ENCODE data around the gene TBC1D3B.
A peak's percentile ranks its signal among the peaks of the same experiment; 100 is the strongest.
"Not testable (repeated sequence)": the region's sequence is repeated elsewhere in the genome, so short reads cannot be mapped to it uniquely, and the experiment has no call there.

TBC1D3B gene

DNA sequence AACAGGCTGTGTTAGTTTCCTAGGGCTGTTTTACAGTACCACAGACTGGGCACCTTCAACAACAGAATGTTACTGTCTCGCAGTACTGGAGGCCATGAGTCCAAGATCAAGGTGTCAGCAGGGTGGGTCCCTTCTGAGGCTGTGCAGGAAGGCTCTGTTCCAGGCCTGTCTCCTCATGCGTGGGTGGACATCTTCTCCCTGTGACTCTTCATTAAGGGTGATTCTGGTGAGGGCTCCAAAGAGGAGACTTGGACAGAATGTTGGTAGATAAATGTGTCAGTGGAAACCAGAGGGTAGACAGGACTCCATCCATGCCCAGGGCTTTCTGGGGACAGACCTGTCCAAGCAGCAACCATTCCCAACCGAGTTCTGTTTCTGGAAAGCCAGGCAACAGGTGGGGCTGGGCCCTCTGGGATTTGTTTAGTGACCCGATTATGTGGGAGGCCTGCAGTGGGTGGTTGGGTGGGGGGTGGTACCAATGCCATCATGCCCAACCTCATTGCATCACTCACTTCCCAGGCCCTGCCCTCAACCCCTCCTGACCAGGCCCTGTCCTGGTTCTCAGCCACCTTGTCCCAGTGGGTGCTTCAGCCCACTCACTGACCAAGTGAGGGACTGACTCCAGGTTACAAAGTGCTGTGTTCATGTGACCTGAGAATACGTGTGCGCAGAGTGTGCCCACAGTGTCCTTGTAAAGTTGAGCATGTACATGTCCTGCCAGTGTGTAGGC, 5.2 kb upstream of the TBC1D3B start:
- DNase-seq (ENCODE audit: low spot score) = not testable (repeated sequence)

DNA sequence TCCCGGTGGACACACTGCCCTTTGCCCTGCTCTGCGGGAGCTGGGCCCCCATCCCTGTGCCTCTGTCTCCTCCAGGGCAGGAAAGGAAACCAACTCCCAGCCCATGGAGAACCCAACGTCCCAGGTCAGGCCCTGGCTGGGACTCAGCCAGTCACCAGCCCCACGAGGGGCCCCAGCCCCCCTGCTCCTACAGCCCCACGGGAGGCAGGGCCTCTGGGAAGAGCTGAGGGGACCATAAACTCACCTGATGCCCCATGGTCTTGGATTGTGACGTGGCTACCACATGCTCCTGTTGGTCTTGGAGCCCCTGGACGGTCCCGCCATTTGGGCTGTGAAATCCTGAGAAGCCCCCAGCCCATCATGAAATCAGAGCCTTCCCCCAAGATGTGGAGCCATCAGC, 7.6 kb downstream of the TBC1D3B start:
- DNase-seq (ENCODE audit: low spot score) = not testable (repeated sequence)

DNA sequence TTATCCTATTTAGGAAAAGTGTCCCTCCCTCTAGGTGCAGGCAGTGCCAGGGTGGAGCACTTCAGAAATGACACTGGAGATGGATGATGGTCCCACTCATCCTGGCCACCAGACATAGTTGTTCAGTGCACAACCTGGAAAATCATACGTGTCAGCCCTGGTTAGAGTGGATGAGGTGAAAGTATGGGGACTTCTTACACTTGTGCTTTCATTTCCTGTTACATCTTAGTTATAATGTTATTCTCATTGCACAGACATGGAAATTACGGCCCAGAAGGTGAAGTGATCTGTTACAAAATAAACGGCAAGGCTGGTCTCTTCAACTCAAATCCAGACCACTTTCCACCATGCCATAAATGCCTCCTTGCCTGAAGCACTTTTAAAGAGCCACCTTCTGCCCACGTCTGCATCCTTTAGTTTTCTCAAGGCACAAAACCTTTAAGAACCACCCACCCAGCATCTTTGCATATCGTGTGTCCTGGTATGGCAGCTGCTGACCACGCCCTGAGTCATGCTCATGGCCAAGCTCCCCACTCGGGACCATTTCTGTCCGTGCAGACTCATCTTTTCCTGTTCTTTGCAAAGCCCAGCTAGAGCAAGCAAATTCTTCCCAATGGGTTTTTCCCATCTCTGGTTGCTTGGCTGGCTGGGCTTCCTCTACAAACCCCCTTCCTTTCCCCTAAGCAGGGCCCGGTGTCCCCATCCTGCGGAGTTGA, 22.4 kb downstream of the TBC1D3B start:
- no peak for DNase-seq (ENCODE audit: low spot score)

DNA sequence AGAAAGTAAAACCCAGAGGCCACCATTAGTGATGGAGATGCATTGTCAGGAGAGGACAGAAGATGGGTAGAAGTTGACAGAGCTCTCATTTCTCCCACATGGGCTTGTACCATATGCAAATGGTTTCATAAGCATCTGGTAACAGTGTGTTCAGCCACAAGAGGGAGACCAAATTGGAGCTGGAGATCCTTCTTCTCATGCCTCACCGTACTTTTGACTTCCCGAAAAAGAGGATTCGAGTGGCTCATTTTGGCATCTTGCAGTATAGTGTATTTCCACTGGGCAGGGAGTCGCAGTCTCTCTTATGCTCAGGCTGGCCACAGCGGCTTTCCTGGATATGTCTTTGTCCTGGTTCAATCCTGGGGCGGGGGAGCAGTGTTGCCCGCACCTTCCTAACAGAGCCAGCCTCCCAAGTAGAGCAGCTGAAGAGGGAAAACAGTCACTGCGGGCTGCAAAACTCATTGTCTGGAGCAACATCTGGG, 23.8 kb downstream of the TBC1D3B start:
- DNase-seq (ENCODE audit: low spot score) = no peak

DNA sequence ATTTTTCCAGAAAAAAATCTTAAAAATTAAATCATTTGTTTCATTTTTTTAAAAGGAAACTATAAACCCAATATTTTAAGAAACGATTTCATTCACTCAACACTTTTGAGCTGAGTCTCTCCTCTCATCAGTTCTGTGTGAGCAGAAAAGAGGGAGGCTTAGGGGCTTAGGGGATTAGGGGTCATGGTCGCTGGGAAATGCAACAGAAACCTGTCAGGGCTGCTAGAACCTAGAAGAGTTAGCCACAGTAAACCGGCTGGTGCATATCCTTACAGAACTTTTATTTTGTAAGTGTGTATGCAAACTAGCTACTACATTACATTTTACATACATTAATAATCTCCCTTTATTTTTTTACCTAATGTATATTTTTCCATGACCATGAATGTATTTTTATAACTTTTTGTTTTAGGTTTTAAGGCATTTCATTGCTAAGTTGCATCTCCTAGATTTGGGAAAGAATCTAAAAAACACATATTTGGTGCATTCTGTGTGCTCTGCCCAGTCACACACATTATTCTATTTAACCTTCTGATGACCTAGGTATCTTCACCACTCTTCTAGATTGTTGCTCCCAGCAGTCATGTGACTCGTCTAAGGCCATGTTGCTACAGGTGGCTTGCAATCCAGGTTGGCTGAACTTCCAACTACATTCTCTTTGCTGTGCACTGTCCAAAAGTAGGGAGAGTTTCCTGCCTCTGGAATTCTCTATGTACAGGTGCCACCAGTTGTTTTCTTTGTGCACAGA, 24.4 kb downstream of the TBC1D3B start:
- no peak for DNase-seq (ENCODE audit: low spot score)

DNA sequence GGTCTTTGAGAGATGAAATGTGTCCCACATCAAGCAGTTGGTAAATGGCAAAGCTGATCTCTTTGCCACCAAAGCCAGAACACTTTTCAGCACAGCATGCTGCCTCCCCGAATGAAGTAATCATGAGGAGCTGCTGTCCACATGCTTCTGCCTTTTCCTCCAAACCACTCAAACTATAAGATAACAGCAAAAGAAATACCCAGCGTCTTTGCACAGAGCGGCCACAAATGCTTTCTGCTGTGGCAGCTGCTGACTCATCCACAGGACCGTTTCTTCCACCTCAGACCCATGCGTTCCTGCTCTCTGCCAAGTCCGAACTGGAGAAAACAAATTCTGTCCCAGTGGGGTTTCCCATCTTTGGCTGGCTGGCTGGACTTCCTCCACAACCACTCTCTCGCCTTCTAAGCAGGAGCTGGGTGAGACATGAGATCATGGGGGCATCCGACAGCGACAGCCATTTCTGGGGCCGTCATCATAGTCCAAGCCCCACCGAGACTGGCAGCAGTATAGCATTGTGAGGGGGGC, 27.1 kb downstream of the TBC1D3B start:
- no peak for DNase-seq (ENCODE audit: low spot score)

DNA sequence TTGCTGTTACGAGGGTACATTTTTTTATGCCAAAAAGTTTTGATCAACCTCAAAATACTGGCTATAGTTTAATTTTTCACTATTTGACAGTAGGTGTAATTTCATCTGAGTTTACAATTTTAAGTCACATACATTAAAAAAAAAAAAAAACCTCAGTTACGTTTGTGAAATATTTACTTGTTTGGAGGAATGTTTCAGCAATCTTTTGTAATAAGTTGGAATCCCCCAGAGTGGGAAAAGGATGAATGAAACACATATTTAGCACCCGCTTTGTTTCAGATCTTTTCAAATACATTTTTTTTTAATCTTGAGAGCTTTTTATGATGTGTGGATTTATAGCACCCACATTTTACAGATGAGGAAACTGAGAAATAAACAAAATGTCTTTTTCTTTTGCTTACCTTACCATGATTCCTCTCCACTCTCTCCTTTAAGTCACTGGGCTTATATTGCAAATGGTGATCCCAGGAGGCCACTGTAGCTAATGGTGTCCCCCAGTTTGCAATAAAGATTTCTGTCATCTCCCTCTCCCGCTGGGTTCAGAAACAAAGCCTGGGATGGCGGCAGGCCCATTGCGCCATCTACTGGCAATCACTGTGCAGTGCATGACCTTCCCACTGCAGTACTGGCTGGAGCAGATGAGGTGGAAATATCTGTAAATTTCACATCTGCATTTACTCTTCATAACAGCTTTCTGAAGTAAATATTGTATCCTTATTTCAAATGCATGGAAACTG, 27.7 kb downstream of the TBC1D3B start:
- peak; percentile 54 for DNase-seq (ENCODE audit: low spot score)

DNA sequence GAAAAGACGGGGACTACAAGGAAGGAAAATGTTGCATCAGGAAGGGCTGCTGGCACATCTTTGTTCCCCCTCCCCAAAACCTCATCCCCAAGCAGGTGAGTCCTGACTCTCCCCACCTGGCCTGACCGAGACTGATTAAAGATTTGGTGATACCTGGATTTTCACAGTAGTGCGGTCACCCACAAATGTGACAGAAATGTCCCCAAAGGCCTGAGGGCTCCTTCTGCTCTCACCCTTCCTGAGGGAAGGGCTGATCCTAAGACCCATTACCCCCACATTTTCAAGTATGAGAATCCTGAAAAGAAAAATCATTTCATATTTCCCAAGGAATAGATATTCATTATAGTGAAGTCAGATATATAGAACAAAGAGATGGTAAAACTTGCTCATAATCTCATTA, 28.8 kb downstream of the TBC1D3B start:
- no peak for DNase-seq (ENCODE audit: low spot score)

DNA sequence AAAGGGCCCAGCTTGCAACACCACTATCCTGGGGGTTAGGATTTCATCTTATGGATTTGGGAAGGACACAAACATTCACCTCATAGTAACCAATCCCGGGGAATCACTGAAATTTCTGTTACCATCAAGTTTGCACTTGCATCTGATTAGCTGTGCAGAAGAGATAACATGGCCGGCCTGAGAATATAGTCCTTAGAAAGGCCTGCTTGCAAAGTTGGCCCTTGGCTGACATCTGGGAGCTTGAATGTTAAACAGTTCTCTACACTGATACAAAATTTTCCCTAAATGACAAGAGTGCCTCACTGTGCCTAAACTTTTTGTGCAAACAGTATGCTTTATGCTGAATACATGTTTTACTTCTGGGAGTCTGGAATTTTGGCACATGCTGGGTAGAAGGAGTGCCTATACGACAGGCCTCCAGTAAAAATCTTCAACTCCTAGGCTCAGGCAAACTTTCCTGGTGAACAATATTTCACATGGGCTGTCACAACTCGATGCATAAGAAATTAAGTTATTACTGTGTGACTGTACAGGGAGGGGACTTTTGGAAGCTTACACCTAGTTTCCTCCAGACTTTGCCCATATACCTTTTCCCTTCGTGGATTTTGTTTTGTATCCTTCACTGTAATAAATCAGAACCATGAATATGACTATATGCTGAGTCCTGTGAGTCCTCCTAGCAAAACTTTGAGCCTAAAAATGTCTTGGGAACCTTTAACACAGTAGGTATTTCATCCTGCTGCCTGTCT, 31.3 kb downstream of the TBC1D3B start:
- no peak for DNase-seq (ENCODE audit: low spot score)

DNA sequence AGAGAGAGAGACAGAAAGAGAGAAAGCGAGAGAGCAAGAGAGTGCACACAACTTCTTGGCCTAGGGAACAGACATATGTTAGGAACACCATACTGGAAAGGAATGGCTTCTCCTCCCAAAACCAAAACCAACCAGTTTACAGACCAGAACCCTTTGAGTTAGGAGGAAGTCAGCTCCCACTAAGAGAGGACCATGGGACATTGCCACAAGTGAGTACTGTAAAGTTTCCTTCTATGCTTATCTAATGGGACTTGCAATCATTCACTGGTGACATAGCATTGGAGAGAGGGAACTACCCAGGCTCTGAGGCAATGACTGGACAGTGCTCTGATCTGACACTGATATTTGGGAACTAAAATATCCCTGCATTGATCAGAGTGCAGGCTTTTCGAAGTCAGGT, 32.4 kb downstream of the TBC1D3B start:
- DNase-seq (ENCODE audit: low spot score) = no peak

DNA sequence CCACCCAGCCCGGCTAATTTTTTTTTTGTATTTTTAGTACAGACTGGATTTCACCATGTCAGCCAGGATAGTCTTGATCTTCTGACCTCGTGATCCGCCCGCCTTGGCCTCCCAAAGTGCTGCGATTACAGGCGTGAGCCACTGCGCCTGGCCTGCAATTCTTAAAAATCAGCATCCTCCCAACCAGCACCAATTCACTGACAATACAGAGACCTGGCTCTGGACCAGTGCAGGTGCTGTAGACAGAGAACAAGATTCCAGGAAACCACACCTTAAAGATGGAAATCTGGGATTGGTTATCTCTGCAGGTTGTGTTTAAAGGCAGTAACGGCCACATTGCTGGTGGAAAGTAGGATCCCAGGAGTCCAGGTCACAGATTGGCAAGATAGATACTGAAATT, 33.6 kb downstream of the TBC1D3B start:
- no peak for DNase-seq (ENCODE audit: low spot score)

DNA sequence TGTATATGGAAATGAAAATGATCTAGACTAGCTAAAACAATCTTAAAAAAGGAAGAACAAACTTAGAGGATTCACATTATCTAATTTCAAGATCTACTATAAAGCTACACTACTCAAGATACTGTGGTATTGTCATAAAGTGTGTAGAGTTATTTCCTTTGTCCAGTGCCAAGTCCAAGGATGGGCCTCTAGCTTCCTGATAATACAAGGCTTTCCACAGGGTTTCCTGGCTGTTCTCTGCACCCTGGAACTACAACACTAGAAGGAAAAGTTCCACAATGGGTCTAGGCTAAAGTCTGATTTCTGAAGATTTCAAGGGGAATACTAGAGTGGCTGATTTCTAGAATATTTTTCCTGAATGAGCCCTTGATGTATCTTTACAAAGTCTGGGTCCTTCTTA, 34.2 kb downstream of the TBC1D3B start:
- DNase-seq (ENCODE audit: low spot score) = no peak

DNA sequence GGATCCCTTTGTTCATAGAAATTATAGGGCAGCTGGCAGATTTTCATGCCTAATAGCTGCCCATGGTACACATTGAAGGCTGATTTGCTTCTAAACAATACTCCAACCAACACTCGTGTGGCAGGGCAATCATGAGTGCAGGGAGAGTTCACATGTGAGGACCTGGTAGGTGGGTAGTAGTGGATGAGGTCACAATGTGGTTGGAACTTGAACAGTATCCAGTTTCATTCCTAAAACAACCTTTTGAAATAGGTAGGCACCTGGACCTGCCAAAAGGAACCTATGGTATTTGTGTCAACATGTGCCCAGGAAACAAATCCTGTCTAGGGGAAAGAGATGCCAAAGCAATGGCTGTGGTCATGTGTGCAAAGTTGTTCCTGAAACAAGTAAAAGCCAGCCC, 40.0 kb downstream of the TBC1D3B start:
- DNase-seq (ENCODE audit: low spot score) = no peak

DNA sequence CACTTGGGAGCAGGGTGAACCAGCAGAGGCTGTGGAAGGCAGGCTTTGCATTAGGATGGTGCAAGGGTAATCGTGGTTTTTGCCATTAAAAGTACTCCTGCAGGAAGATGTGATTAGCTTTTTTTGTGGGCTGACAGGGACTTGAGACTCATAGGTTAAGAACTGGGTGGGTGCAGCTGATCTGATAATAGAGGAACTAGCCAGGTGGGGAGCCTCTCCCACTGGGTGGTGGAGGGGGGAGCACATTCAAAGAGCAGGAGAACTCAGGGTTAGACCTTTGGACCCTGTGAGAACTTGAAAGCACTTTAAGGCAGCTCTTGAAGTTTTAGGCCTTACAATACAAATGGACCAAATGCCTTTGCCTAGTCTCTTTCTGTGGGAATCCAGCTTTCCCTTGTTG, 40.4 kb downstream of the TBC1D3B start:
- no peak for DNase-seq (ENCODE audit: low spot score)

DNA sequence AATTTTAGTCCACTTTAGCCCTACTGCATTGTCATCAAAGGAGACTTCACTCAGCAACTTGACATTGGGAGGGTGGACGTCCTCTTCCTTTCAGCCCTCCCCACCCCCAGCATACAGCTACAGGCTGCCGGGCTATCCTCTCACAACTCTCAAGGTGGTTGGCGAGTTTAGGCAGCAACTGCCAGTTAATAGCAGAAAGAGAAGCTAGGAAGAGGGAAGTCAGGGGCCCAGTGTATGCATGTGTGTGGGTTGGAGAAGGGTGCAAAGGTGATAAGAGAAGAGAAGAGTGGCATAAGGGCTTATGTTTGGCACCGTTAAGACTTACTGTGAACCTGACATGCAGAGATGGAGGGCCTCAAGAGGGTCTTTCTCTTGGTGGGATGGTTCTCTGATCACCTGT, 41.0 kb downstream of the TBC1D3B start:
- DNase-seq (ENCODE audit: low spot score) = no peak

DNA sequence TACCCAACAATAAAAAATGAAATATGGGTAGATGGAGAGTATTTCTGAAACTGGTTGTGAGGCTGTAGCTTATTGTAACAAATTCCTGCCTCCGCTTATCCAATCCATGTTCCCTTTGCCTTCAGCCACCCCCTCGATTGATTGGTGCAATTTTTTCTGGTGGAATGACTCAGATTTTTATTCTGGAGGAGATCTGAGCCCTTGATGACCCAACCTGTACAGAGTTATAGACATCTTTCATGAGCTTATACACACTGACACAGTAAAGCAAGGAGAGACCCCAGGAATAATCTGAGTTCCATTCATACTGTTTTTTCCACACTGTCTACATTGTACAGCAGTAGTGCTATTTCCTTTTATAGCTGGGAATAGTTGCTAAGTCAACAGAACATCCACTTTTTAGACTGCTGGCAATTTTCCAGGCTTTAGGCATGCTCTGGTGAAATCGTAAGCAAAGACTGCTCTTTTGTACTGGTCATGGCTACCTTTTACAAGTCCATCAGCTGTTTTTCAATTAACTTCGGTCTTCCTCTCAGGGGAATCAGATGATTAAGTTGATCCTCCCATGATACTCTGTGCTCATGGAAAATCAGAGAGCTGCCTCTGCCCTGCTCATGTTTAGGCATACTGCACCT, 42.7 kb downstream of the TBC1D3B start:
- no peak for DNase-seq (ENCODE audit: low spot score)

DNA sequence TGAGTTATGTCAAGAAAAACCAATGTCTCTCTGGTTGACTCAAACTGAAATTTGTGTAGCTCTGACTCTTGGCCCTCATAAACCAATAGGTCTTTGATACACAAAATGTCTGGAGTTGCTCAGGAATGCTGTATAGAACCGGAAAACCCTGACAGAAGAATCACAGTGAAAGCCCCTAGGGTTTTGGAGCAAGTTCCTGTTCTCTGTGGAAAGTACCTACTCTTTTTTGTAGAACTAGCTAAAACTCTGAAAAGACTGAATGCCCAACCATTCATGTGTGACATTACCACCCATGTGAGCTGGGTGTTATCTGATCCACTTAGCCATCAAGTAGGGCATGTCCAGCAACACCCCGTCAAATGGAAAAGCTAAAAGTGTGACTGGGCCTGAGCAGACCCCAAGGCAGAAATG, 44.0 kb downstream of the TBC1D3B start:
- no peak for DNase-seq (ENCODE audit: low spot score)

DNA sequence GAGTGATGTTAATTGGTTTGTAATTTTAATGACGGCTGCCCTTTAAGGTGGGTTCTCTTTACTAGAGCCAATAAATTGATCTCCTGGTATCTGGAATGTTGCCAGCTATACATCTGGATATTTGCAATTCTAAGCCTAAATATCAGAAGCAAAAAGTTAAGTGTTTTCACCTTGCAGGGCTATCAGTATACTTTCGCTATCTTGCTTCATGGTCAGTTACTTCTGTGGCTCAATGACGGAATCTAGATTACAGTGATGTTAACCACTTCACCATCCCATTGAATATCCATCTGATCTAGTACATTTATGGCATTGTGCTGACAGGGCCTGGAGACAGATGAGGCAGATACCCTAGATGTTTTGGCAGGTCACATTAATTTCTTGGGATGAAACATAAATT, 44.5 kb downstream of the TBC1D3B start:
- no peak for DNase-seq (ENCODE audit: low spot score)

DNA sequence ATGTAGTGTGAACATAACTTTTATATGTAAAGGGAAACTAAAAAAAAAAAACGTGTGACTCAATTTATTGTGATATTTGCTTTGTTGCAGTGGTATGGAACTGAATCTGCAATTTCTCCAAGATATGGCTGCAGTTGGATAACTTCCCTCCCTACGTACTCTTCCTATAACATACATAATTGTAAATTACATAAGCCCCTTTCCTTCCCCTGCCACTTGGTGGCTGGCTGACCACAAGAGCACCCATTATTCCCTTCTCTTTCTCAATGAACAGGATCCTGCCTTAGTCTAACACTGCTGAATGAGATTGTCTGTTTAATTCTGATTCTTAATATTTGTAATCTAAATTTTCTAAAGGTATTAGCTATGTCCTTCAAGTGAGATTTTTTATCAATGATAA, 45.0 kb downstream of the TBC1D3B start:
- DNase-seq (ENCODE audit: low spot score) = no peak

DNA sequence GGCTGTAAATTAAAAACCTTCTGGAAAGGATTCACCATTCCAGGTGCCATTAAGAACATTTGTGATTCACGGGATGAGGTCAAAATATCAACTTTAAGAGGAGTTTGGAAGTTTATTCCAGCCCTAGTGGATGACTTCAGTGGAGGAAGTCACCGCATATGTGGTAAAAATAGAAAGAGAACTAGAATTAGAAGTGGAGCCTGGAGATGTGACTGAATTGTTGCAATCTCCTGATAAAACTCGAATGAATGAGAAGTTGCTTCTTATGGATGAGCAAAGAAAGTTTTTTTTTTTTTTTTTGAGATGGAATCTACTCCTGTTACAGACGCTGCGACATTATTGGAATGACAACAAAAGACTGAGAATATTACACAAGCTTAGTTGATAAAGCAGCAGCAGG, 46.1 kb downstream of the TBC1D3B start:
- no peak for DNase-seq (ENCODE audit: low spot score)

DNA sequence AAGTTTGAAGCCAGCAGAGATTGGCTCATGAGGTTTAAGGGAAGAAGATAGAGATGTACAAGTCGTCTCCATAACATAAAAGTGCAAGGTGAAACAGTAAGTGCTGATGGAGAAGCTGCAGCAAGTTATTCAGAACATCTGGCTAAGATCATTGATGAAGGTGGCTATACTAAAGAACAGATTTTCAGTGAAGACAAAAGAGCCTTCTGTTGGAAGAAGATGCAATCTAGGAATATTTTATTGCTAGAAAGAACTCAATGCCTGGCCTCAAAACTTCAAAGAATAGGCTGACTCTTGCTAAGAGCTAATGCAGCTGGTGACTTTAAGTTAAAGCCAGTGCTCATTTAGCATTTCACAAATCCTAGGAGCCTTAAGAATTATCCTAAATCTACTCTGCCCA, 46.8 kb downstream of the TBC1D3B start:
- DNase-seq (ENCODE audit: low spot score) = no peak
